Measurements from ENCODE around the gene PMP22. TPM values are rescaled to one million over a fixed set of nuclear protein-coding genes. Genes with fewer than 3 reads are reported as not detected.
"Not testable (repeated sequence)": the region's sequence is repeated elsewhere in the genome, so short reads cannot be mapped to it uniquely, and the experiment has no call there.

PMP22 gene
- total RNA-seq, 2 donors from 2014 or later = 192 to 207 TPM

- H3K4me3 ChIP-seq = no peak overlapping the region
- ATAC-seq (ENCODE audit: insufficient number of reproducible peaks, low FRiP score, low read depth) (no peak), DNase-seq (ENCODE audit: low spot score) (no peak)
- H3K9me3 ChIP-seq = no peaks in the 10 kb centered on the region
- no peaks in the 10 kb centered on the region for H3K4me1 ChIP-seq (ENCODE audit: control insufficient read depth in 1 of 2, low read depth in 2 of 2)
- H3K27ac ChIP-seq = no peak overlapping the region
- no peaks in the 10 kb centered on the region for H3K36me3 ChIP-seq
- TF ChIP-seq CTCF (IDR thresholded peaks at IDR 0.05) = no peak
- no peaks in the 10 kb centered on the region for H3K27me3 ChIP-seq (replicated peaks; ENCODE audit: insufficient read depth)
Observed at GRCh38 chr17:15213381-15214087, 51.6 kb downstream of the PMP22 start.

GRCh38 chr17:15210247-15210646 lies 54.9 kb downstream of the PMP22 start:
- no peak for DNase-seq (ENCODE audit: low spot score)
- no peak for TF ChIP-seq CTCF (IDR thresholded peaks at IDR 0.05)
- no peak for ATAC-seq (ENCODE audit: insufficient number of reproducible peaks, low FRiP score, low read depth)
- Histone ChIP-seq H3K27me3 (replicated peaks; ENCODE audit: insufficient read depth) (no peaks in the 10 kb centered on the region), H3K4me1 (ENCODE audit: control insufficient read depth in 1 of 2, low read depth in 2 of 2) (no peaks in the 10 kb centered on the region), H3K36me3 (no peaks in the 10 kb centered on the region), H3K9me3 (no peaks in the 10 kb centered on the region), H3K4me3 (no peak overlapping the region), H3K27ac (no peak overlapping the region)

- H3K4me3 ChIP-seq; H3K27ac ChIP-seq; ATAC-seq (ENCODE audit: insufficient number of reproducible peaks, low FRiP score, low read depth); H3K36me3 ChIP-seq; DNase-seq (ENCODE audit: low spot score); H3K27me3 ChIP-seq (replicated peaks; ENCODE audit: insufficient read depth); H3K4me1 ChIP-seq (ENCODE audit: control insufficient read depth in 1 of 2, low read depth in 2 of 2): not testable (repeated sequence)
- peaks cover 19% of the 10 kb centered on the region for H3K9me3 ChIP-seq
Observed at GRCh38 chr17:15203062-15203461, 62.1 kb downstream of the PMP22 start.

GRCh38 chr17:15200574-15200973 lies 64.6 kb downstream of the PMP22 start:
- not testable (repeated sequence) for DNase-seq (ENCODE audit: low spot score); H3K27me3 ChIP-seq (replicated peaks; ENCODE audit: insufficient read depth); H3K4me1 ChIP-seq (ENCODE audit: control insufficient read depth in 1 of 2, low read depth in 2 of 2); H3K4me3 ChIP-seq; H3K27ac ChIP-seq; H3K36me3 ChIP-seq; ATAC-seq (ENCODE audit: insufficient number of reproducible peaks, low FRiP score, low read depth)
- peaks cover 23% of the 10 kb centered on the region for H3K9me3 ChIP-seq

GRCh38 chr17:15197229-15197628 lies 67.9 kb downstream of the PMP22 start:
- Histone ChIP-seq H3K27me3 (replicated peaks; ENCODE audit: insufficient read depth) (no peaks in the 10 kb centered on the region), H3K9me3 (peaks cover 23% of the 10 kb centered on the region), H3K4me3 (no peak overlapping the region), H3K36me3 (no peaks in the 10 kb centered on the region), H3K27ac (no peak overlapping the region), H3K4me1 (ENCODE audit: control insufficient read depth in 1 of 2, low read depth in 2 of 2) (no peaks in the 10 kb centered on the region)
- no peak for ATAC-seq (ENCODE audit: insufficient number of reproducible peaks, low FRiP score, low read depth)
- no peak for DNase-seq (ENCODE audit: low spot score)
- no peak for TF ChIP-seq CTCF (IDR thresholded peaks at IDR 0.05)

- DNase-seq (ENCODE audit: low spot score) = no peak
- ATAC-seq (ENCODE audit: insufficient number of reproducible peaks, low FRiP score, low read depth) = no peak
- no peak for TF ChIP-seq CTCF (IDR thresholded peaks at IDR 0.05)
- no peak overlapping the region for H3K4me3 ChIP-seq
- H3K36me3 ChIP-seq = no peaks in the 10 kb centered on the region
- no peaks in the 10 kb centered on the region for H3K27me3 ChIP-seq (replicated peaks; ENCODE audit: insufficient read depth)
- H3K27ac ChIP-seq = no peak overlapping the region
- H3K4me1 ChIP-seq (ENCODE audit: control insufficient read depth in 1 of 2, low read depth in 2 of 2) = no peaks in the 10 kb centered on the region
- H3K9me3 ChIP-seq = peaks cover 17% of the 10 kb centered on the region
Observed at GRCh38 chr17:15194859-15195277, 70.3 kb downstream of the PMP22 start.
